ENCODE data around the gene MORF4L2.
"Not testable (repeated sequence)": the region's sequence is repeated elsewhere in the genome, so short reads cannot be mapped to it uniquely, and the experiment has no call there.

The MORF4L2 gene

DNA sequence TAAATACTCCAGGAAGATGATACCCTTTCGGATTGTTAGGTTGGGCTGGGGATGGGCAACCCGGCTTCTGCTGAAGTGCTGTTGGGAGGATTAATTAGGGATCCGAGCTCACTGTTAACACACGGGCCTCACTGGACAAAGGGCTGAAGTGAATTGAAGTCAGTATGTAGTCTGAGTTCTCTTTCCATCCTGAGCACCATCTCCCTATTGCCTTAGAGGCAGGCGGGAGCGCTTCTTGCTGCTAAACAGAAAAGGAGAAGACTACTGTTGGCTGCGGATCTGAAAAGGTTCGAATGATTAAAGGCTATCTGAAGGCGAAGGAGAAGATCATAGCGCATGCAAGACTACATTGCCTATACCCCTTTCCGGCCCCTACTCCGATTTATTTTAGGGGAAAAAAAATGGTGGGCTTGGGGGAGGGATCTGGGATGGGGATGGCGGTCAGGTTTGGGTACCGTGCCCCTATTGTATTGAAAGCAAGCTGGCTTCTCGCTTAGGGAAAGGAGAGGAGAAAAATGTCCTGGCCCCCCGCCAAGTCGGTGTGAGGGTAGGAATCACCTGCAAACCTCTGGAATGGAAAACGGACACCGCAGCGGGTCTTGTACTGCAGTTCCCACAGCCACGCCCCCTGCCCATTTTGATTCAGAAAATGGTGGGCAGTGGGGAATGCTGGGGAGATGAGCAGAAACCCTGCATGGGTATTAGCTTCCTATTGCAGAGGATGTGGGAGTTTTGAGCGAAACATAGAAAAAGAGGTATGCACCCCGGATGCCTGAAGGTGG, 22.3 kb downstream of the MORF4L2 start:
- TF ChIP-seq POLR2A (IDR thresholded peaks at IDR 0.05; ENCODE audit: low read length) (no peak), GATA1 (IDR thresholded peaks at IDR 0.05; ENCODE audit: low read depth, low read length) (no peak)
- no peak for DNase-seq

DNA sequence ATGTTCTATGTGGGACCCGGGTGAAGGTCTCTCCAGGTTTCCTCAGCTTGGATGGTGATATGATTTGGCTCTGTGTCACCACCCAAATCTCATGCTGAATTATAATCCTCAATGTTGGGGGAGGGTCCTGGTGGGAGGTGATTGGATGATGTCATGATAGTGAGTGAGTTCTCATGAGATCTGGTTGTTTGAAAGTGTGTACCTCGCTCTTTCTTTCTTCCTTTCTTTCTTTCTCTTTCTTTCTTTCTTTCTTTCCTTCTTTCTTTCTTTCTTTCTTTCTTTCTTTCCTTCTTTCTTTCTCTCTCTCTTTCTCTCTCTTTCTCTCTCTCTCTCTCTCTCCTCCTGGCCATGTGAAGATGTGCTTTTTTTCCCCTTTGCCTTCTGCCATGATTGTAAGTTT, 27.0 kb downstream of the MORF4L2 start:
- not testable (repeated sequence) for DNase-seq

DNA sequence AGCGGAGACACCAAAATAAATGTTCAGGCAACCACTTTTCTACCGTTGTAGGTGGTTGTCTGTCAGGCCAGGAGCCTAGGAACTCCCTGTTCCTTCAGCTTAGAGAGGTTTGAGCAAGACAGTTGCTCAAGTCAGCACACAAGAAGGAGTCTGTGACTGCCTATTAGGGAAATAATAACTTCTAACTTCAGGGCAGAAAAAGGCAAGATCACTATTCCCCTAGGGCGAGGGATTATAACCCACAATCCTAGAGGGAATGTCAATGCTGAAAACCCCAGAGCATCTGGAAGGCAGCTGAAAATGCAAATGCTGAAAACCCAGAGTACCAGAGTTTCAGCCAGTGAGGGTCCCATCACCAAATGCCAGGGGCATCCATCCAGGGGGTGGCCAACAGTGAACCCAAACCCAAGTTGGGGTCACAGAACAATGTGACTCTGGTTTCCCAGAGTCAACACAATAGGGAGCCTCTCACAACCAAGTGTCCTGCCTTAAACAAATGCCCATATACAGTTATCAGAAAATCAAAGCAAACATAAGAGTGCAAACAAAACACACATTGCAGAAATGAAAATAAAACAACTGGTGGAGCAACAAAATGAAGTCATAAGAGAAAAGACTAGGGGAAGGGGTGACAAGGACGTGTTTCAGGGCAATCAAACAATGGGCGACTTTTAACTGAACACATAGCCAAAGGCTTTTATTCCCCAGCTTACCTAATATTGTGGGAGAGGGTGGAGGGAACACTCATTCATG, 27.6 kb downstream of the MORF4L2 start:
- TF ChIP-seq GATA1 (IDR thresholded peaks at IDR 0.05; ENCODE audit: low read depth, low read length) = no peak
- TF ChIP-seq POLR2A (IDR thresholded peaks at IDR 0.05; ENCODE audit: low read length) = no peak

DNA sequence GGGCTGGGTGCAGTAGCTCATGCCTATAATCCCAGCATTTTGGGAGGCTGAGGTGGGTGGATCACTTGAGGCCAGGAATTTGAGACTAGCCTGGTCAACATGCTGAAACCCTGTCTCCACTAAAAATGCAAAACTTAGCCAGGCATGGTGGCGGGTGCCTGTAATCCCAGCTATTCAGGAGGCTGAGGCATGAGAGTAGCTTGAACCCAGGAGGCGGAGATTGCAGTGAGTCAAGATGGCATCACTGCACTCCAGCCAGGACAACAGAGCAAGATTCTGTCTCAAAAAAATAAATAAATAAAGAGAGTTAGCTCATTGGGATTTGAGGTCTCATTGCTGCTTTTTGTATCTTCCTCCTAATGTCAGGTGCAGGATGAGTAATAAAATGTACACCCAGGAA, 29.4 kb downstream of the MORF4L2 start:
- not testable (repeated sequence) for DNase-seq

More for the DNA sequence above, 27.6 kb downstream of the MORF4L2 start:
- DNase-seq = no peak

DNA sequence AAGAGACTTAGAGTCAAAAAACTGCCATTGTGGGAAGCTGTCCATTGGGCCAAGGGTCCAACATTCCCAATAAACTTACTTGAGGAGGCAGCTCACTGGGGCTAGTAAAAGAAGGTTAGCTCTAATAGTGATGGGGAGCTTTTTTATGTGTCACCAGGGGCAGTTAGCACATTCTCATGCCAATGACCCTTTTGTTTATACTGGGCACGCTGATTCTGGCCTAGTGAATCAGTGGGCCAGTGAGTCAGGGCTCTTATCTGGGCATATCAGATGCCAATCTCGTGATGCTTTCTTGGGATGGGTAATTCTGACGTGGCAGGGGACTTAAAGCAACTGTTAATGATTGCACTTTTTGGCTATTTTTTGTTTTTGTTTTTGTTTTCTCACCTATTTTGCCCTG, 29.9 kb downstream of the MORF4L2 start:
- DNase-seq = no peak
- TF ChIP-seq GATA1 (IDR thresholded peaks at IDR 0.05; ENCODE audit: low read depth, low read length) (no peak), POLR2A (IDR thresholded peaks at IDR 0.05; ENCODE audit: low read length) (no peak)

DNA sequence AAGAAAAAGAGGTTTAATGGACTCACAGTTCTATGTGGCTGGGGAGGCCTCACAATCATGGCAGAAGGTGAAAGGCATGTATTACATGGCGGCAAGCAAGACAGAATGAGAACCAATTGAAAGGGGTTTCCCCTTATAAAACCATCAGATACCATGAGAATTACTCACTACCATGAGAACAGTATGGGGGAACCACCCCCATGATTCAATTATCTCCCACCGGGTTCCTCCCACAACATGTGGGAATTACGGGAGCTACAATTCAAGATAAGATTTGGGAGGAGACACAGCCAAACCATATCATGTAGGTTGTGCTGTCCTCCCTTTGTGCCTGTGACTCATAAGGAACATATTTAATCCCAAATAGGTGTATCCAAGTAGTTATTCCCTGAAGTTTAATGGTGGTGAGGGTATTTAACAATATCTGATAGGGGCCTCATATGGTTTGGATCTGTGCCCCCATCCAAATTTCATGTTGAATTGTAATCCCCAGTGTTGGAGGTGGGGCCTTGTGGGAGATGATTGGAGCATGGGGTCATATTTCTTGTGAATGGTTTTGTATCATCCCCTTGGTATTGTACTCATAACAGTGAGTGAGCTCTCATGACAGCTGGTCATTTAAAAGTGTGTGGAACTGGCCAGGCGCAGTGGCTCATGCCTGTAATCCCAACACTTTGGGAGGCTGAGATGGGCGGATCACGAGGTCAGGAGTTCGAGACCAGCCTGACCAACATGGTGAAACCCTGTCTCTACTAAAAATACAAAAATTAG, 31.1 kb downstream of the MORF4L2 start:
- not testable (repeated sequence) for DNase-seq

DNA sequence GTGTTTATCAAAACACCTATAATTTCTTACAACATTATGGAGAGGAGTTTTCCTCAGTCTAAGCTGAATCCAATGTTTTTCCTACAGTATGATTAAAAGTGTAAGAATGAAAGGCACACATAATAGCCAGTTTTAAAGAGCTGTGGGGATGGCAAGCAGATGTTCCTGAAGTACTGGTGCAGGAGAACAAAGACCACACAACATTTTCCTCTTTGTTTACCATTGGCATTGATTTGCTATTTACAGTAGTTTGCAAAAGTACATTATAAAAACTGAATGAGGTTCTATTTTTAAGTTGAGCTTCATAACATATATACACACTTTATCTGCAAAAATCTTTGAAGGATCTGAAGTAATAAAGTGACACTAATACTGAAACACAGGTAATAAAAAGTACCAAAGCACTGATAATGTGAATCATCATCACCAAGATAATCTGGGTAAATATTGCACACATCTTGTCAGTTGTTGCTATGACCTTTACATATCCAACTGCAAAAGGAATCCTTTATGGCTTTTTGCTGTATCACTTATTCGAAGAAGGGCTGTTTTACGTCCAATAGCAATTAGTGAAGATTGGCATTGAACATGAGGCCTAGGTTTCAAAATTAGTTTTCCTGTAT, 35.2 kb downstream of the MORF4L2 start:
- TF ChIP-seq POLR2A (IDR thresholded peaks at IDR 0.05; ENCODE audit: low read length) = no peak
- DNase-seq = no peak

DNA sequence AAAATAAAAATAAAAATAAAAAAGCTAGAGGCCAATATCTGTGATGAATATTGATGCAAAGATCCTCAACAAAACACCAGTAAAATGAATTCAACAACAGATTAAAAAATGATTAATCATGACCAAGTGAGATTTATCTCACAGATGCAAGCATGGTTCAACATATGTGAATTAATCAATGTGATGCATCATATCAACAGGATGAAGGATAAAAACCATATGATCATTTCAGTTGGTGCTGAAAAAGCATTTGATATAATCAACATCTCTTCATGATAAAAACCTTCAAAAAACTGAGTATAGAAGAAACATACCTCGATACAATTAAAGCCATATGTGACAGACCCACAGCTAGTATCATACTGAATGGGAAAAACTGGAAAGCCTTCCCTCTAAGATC, 38.9 kb downstream of the MORF4L2 start:
- no peak for TF ChIP-seq POLR2A (IDR thresholded peaks at IDR 0.05; ENCODE audit: low read length)
- TF ChIP-seq GATA1 (IDR thresholded peaks at IDR 0.05; ENCODE audit: low read depth, low read length) = no peak
- DNase-seq = no peak

DNA sequence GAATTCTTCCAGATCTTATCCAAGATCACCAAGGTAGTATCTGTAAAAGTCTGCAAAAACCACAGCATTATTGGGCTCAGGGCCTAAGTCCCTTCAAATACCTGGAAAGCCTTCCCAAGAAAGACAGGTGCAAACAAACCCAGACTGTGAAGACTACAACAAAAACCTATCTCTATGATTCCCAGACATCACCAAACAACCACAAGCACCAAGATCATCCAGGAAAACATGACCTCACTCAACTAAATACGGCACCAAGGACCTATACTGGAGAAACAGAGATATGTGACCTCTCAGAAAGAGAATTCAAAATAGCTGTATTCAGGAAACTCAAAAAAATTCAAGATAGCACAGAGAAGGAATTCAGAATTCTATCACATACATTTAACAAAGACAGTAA, 42.4 kb downstream of the MORF4L2 start:
- DNase-seq = no peak
- TF ChIP-seq POLR2A (IDR thresholded peaks at IDR 0.05; ENCODE audit: low read length) (no peak), GATA1 (IDR thresholded peaks at IDR 0.05; ENCODE audit: low read depth, low read length) (no peak)

DNA sequence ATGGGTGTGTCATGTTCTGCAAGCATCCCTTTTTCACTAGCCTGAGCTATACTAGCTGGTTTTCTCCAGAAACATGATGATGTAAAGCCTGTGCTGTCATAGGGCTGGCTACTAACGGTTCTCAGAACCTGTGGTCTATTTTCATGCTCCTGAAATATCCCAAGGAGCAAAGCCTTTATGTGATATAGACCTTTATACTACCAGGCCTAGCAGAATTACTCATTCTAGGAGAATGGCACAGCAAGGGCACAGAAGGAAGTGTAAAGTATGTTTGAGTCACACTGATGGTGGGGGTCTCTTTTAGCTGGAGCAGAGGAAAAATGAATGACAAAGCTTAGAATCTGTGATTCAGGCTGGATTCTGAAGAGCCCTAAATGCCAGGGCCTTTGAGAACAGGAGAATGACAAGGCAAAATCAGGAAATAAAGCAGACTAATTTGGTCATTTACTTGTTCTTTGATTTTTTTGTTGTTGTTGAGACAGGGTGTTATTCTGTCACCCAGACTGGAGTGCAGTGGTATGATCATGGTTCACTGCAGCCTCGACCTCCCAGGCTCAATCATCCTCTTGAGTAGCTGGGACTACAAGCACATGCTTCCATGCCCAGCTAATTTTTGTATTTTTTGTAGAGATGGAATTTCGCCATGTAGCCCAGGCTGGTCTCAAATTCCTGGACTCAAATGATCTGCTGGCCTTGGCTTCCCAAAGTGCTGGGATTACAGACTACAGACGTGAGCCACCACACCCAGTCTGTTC, 45.9 kb downstream of the MORF4L2 start:
- no peak for DNase-seq
- TF ChIP-seq POLR2A (IDR thresholded peaks at IDR 0.05; ENCODE audit: low read length) (no peak), GATA1 (IDR thresholded peaks at IDR 0.05; ENCODE audit: low read depth, low read length) (no peak)

DNA sequence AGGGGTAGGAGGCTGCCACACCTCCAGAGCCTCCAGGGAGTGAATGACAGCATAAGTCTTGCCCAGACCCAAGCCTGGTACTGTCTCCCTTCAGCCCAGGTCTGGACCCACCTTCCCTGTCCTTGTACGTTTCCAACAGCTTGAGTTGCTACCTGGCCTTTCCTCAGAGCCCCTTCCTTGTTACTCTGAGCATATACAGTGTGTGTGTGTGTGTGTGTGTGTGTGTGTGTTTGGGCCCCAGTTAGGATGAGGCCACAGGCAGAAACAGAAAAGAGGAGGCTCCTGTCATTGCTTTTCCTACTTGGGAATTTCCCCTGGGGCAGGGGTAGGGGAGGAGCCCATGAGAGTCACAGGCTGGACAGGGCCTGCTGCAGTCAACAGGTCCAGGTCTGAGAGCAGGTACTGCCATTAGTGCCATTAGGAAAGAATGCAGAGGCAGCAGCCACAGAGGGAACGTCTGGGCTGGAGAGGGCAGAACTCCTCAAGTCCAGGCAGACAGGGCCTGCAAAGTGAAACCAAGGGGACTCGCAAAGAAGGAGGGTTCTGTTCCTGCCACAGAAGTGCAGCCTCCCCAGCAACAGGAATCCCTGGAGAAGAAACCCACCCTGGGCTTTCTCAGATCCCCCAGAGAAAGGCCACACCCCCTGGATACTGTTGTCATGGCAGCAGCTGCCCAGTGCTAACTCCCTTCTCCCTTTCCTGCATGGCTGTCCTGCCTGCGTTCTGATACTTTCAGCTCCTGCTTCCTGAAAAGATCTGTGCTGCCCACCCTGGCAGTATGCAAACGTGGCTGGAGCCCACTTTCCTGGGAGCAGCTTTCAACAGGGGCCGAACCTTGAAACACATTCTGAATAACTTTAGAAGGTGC, 47.8 kb downstream of the MORF4L2 start:
- DNase-seq = not testable (repeated sequence)

DNA sequence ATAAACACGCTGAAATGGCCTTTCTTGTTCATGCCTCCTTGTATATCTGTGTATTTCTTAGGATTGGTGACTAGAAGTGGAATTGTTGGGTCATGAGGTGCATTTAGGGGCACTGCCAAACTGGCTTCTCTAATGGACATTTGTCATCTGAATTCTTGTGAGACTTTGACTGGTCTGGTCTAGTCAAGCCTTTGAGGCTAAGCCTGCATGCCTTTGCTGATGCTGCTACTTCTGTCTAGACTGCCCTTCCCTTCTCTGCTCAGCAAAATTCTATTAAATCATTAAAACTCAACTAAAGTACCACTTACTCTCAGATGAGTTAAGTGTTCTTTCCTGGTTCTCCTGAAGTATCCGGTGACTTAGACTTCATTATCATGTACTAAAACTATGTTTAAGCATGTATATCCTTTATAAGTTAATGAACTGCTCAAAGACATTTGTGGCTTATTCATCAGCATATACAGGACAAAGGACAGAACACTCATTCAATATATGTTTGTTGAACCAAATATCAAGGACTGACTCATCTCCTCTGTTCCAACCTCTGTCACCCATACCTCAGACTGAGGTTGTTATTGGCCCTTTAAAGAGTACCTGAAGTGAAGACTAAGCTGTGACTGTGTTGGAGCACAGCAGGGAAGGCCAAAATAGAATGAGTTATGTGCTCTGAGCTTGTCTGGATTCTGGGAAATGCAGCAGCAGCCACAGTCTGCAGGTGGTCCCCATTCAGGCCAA, 48.7 kb downstream of the MORF4L2 start:
- DNase-seq = no peak

More for the DNA sequence above, 48.7 kb downstream of the MORF4L2 start:
- no peak for TF ChIP-seq POLR2A (IDR thresholded peaks at IDR 0.05; ENCODE audit: low read length)
- no peak for TF ChIP-seq GATA1 (IDR thresholded peaks at IDR 0.05; ENCODE audit: low read depth, low read length)

Measured in erythroblast (primary cell).